Measurements from ENCODE around the gene CAMK2D. TPM values are rescaled to one million over a fixed set of nuclear protein-coding genes. Genes with fewer than 3 reads are reported as not detected.

The CAMK2D gene
- total RNA-seq, 1 donor from 2014 or later, result 50.3 TPM

DNA sequence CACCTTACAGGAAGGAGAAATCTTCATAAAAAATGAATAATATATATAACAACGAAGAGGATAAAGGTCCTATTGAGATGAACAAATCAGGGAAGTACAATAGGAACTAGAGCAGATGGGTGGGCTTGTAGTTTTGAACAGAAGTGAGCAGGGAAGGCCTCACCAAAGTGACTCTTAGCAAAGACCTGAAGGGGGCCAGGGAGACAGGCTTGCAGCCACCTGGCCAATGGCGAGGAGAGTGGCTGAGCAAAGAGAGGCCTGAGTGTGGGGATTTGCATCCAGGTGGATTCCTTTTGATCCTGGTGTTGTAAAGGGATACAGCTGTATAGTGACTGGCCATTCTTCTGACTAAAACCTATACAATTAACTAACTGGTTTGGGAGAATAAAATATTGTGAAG, 354.1 kb downstream of the CAMK2D start:
- no peaks in the 10 kb centered on the region for H3K36me3 ChIP-seq
- no peaks in the 10 kb centered on the region for H3K4me1 ChIP-seq
- no peak overlapping the region for H3K4me3 ChIP-seq
- no peak for DNase-seq (ENCODE audit: extremely low spot score in 2 of 2)
- no peaks in the 10 kb centered on the region for H3K27me3 ChIP-seq
- no peak for TF ChIP-seq POLR2A (IDR thresholded peaks at IDR 0.05)
- no peak for TF ChIP-seq POLR2AphosphoS5 (IDR thresholded peaks at IDR 0.05; ENCODE audit: insufficient read depth in 1 of 2, low read depth in 1 of 2)
- no peak for TF ChIP-seq CTCF (IDR thresholded peaks at IDR 0.05)
- H3K9me3 ChIP-seq, result no peaks in the 10 kb centered on the region
- no peak overlapping the region for H3K27ac ChIP-seq
- intact Hi-C loops (cut with DNase I), result no loop called here

- no peak for TF ChIP-seq CTCF (IDR thresholded peaks at IDR 0.05)
- no peak for TF ChIP-seq POLR2AphosphoS5 (IDR thresholded peaks at IDR 0.05; ENCODE audit: insufficient read depth in 1 of 2, low read depth in 1 of 2)
- Histone ChIP-seq H3K27me3 (no peaks in the 10 kb centered on the region), H3K9me3 (no peaks in the 10 kb centered on the region), H3K4me3 (no peak overlapping the region), H3K36me3 (no peaks in the 10 kb centered on the region), H3K4me1 (no peaks in the 10 kb centered on the region), H3K27ac (no peak overlapping the region)
- DNase-seq (ENCODE audit: extremely low spot score in 2 of 2), result no peak
- intact Hi-C loops (cut with DNase I), result no loop called here
Observed at GRCh38 chr4:113406723-113407016, 354.9 kb downstream of the CAMK2D start.

DNA sequence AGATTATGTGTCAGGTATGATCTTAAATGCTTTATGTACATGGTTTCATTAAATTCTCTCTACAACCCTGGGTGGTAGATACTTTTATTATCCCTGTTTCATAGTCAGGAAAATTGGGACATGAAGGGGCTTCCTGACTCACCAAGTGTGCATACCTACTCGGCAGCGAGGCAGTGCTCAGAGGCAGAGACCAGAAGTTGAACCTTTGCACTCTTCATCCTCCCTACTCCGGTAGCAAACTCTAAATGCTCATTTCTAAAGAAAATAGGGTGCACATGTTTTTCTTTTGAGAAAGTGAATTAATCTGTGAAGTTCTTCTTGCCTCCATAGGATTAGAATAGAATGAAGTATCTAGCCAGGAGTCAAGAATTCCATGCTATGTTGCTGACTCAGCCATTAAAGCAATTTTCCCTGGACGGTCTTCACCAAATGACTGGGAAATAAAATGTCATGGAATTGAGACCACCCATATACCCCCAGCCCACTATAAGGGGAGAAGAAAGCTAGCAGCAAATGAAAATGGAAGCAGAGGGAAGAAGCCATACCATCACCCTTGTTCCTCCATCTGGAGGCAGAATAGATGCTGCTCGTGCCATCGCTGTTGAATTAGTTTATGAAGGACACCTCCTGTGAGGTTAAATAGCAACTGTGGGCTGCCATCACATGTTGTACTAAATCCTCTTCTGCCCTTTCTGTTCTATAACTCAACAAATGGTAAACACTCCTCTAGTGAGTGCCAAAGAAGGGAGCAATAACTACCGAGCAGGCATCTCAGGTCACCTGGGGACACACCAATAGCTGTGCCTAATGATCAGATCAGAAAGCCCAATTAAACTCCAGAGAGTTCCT, 355.4 kb downstream of the CAMK2D start:
- H3K9me3 ChIP-seq, result no peaks in the 10 kb centered on the region
- H3K4me1 ChIP-seq, result no peaks in the 10 kb centered on the region
- H3K4me3 ChIP-seq, result no peak overlapping the region
- no peak overlapping the region for H3K27ac ChIP-seq
- H3K36me3 ChIP-seq, result no peaks in the 10 kb centered on the region
- intact Hi-C loops (cut with DNase I), result no loop called here
- TF ChIP-seq CTCF (IDR thresholded peaks at IDR 0.05) (no peak), POLR2AphosphoS5 (IDR thresholded peaks at IDR 0.05; ENCODE audit: insufficient read depth in 1 of 2, low read depth in 1 of 2) (no peak), POLR2A (IDR thresholded peaks at IDR 0.05) (no peak)
- H3K27me3 ChIP-seq, result no peaks in the 10 kb centered on the region
- DNase-seq (ENCODE audit: extremely low spot score in 2 of 2), result no peak

- no peak overlapping the region for H3K4me3 ChIP-seq
- H3K27ac ChIP-seq, result no peak overlapping the region
- H3K27me3 ChIP-seq, result no peaks in the 10 kb centered on the region
- no peak for DNase-seq (ENCODE audit: extremely low spot score in 2 of 2)
- H3K9me3 ChIP-seq, result no peaks in the 10 kb centered on the region
- H3K4me1 ChIP-seq, result no peaks in the 10 kb centered on the region
- no peak for TF ChIP-seq POLR2A (IDR thresholded peaks at IDR 0.05)
- TF ChIP-seq CTCF (IDR thresholded peaks at IDR 0.05), result no peak
- no peak for TF ChIP-seq POLR2AphosphoS5 (IDR thresholded peaks at IDR 0.05; ENCODE audit: insufficient read depth in 1 of 2, low read depth in 1 of 2)
- H3K36me3 ChIP-seq, result no peaks in the 10 kb centered on the region
- intact Hi-C loops (cut with DNase I), result no loop called here
Observed at GRCh38 chr4:113404841-113405240, 356.7 kb downstream of the CAMK2D start.

- DNase-seq (ENCODE audit: extremely low spot score in 2 of 2), result no peak
- Histone ChIP-seq H3K27me3 (no peaks in the 10 kb centered on the region), H3K27ac (no peak overlapping the region), H3K9me3 (no peaks in the 10 kb centered on the region), H3K36me3 (no peaks in the 10 kb centered on the region), H3K4me3 (no peak overlapping the region), H3K4me1 (no peaks in the 10 kb centered on the region)
- intact Hi-C loops (cut with DNase I), result no loop called here
- TF ChIP-seq POLR2AphosphoS5 (IDR thresholded peaks at IDR 0.05; ENCODE audit: insufficient read depth in 1 of 2, low read depth in 1 of 2) (no peak), CTCF (IDR thresholded peaks at IDR 0.05) (no peak), POLR2A (IDR thresholded peaks at IDR 0.05) (no peak)
Observed at GRCh38 chr4:113404167-113404571, 357.4 kb downstream of the CAMK2D start.
